Effector CD4-positive, alpha-beta T cell (primary cell): ENCODE data around the gene MFSD11.
A peak's percentile ranks its signal among the peaks of the same experiment; 100 is the strongest.
"Not testable (repeated sequence)": the region's sequence is repeated elsewhere in the genome, so short reads cannot be mapped to it uniquely, and the experiment has no call there.

Source experiments
- DNase-seq: peaks from one replicate; pipeline ENCODE4 v3.0.0-alpha.2; 2020

The MFSD11 gene

GRCh38 chr17:76752006-76752405, 14.1 kb downstream of the MFSD11 start:
- DNase-seq: peak; percentile 29

DNA sequence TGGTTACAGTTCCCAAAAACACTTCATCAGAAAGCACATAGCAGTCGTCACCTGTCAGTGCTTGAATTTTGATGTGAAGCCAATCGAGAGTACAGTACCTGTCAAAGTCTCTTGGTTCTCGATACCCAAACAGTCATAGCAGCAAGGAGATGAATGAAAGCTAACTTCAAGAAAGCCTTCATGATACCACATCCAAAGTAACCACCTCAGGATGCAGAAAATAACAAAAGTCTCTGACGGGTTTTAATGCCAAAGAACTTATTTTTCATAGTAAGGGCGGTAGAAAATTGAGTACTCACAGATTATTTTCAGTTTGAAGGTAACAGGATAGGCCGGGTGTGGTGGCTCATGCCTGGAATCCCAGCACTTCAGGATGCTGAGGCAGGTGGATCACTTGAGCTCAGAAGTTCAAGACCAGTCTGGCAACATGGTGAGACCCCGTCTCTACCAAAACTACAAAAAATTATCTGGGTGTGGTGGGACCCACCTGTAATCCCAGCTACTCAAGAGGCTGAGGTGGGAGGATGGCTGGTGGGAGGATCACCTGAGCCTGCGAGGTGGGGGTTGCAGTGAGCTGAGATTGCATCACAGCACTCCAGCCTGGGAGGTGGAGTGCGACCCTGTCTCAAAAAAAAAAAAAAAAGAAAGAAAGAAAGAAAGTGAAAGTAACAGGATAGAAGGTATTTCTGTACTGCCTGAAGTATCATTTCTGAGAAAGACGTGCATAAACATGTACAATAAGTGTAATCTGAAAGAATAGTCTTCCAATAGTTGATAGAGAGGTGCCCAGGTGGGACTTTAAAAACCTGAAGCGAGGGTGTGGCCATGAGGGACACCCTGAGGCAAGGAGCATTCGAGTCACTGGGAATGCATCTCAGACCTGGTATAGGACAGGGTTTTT, 15.4 kb downstream of the MFSD11 start:
- peak; percentile 28 for DNase-seq

DNA sequence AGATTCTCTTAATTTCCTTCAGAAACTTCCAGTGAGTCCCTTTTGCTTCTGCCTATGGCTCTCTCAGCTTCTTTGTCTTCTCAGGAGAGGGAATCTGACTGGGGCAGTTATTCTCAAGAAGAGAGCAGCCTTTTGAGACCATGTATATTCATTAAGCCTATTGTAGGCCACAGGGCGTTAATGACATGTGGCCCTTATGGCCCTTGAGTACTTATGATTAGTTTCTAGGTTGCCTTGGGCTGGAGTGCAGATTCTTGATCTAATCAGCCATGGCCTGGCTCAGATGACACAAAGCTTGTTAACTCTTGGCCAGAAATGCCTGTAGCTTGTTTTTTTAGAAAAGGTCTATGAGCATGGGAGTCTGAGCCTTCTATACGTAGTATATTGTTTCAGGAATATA, 17.4 kb downstream of the MFSD11 start:
- no peak for DNase-seq

- no peak for DNase-seq
Measured at GRCh38 chr17:76757256-76757655, 19.3 kb downstream of the MFSD11 start.

DNA sequence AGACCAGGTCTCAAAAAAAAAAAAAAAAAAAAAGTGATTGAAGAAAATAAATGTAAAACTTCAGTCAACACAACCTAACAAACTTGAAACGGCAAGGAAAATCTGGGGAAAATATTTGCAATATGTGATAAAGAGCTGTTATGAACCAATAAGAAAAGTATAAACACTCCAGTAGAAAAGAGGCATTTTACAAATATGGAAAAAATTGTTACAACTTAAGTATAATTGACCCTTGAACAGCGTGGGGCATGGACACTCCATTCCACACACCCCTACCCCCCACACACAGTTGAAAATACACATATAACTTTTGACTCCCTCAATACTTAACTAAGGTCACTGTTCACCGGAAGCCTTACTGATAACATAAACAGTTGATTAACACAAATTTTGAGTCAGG, 20.7 kb downstream of the MFSD11 start:
- DNase-seq: no peak

DNA sequence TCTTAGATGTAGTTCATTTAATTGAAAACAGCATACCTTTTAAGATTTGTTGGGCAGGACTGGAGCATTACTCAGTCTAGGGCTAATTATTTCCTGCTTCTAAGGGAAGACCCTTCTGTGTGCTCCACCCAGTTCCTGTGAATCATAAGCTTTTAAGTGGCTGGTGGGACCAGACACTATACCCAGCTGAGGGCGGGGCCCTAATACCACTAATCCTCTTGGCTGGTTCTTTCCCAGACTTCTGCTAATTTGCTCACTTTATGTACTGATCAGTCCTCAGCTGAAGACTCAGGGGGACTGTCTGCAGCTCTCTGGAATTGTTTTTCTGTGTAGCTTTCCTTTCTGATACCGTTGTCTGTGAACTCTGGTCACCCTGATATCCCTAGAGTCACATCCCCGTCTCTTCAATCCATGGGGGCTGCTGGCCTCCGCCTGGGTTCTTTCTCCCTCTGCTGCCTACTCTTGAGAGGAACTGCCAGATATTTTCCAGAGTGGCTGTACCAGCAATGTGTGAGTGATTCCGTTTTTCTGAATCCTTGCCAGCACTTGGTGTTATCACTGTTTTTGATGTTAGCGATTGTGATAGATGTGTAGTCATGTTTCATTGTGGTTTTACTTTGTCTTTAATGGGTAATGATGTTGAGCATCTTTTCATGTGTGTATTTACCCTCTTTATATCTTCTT, 35.1 kb downstream of the MFSD11 start:
- peak; percentile 67 for DNase-seq

- DNase-seq: no peak
Measured at GRCh38 chr17:76775021-76775600, 37.2 kb downstream of the MFSD11 start.

DNA sequence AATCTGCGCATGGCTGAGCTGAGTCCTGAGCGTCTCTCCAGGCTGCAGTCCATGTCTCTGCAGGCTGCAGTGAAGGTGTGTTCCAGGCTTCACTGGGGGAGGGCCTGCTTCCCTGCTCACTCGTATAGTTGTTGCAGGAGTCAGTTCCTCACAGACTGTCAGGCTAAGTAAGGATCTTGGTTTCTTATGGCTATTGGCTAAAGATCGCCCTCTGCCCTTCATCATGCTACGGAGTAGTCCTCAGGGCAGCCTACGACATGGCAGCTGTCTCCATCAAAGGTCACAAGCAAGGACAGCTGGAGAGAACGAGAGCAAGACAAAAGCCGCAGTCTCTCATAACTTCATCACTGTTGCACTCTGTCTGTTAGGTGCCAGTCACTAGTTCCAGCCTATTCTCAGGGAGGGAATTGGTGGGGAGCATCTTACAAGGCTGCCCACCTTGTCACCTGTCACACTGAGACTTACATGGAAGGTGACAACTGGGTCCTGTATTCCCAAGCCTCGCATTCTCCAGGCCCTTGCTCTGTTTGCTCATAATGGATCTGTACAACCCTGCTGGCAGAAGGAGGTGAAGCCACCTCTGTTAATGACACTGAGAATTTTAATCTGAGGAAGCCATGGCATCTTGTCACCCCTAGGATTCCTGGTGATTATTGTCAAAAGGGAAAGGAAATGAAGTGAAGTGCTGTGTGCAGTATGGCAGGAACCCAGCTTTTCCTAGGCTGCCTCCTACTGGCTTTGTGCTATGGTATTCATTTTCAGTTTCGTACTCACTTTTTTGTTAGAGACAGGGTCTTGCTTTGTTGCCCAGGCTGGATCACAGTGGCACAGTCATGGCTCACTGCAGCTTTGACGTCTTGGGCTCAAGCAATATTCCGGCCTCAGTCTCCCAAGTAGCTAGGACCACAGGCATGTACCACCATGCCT, 43.4 kb downstream of the MFSD11 start:
- DNase-seq: no peak

DNA sequence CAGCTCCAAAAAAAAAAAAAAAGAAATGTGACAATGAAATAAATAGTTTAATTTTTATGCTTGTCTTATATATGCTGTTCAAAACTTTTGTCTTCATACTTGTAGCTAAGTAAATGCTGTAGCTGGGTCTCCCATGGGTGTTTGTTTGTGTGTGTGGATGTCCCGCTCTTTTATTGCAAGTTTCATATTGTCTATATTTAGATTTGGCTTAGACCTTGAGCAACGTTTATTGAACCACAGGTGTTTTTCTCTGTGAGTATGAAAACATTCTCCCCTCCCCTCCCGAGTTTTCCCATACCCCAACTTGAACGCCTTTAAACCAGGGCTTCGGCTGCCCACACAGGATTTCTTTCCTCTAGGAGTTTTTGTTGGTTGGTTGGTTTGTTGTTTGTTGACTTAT, 45.2 kb downstream of the MFSD11 start:
- no peak for DNase-seq

- DNase-seq: no peak
Measured at GRCh38 chr17:76784926-76785325, 47.0 kb downstream of the MFSD11 start.

- DNase-seq: not testable (repeated sequence)
Measured at GRCh38 chr17:76787866-76788265, 49.9 kb downstream of the MFSD11 start.

DNA sequence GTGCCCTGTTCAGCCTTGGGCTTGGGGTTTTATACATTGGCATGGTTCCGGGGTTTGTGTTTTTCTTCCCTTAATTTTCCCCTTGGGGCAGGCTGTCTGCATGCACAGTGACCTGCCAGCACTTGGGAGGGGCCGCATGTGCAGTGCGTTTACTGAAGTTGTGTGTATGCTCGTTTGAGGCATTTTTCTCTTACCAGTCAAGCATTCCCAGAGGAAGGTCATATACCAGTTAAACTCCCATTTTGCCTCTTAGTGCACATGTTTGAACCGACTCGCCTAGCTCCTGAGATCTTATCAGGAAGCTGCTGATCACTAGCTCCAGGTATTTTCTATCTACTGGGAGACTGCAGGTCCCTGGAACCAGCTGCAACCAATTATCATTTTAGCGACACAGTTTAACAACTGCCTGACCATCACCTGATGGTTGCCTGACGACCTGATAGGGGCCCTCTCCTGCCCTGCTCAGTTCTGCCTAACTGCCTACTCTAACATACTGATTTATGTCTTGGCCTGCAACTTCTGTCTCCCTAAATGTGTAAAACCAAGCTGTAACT, 51.4 kb downstream of the MFSD11 start:
- no peak for DNase-seq

DNA sequence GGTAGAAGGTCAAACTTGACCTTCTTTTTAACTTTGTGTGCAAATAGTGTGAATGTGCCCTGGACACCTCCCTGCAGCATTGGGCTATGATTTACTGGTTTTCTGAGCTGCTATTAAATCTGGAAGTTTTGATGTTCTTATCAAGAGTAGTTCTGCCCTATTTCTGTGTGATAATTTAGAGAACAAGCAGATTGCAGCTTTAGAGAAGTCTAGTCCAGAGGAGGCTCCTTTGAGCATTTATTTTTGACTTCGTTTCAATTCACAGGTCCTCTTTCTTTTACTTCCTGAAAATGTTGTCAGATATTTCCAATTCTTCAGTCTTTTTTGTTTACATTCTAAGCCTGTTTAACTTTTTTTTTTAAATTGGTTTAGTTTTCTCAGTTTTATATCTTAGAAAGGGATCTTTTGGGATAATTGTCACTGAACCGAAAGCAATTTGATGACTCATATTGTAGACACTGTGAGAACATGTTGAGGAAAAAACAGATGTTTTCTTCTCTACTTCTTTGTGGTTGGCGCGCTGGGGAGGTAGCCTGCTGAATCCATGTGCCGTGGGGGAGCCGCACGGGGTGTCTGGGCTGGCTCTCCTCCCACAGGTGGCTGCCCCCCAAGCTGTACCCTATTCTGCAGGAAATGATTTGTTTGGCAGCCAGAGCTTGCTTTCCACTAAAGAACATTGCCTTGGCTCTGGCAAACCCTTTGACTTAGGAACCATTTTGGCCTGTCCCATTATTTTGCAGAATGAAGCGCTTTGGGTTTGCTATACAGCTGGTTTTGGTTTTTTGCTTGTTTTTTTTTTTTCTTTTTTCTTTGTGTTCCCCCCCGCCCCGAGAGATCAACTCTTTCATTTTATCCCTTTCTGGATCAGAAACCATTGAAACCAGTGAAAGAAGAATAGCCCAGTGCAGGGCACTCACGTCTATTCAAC, 53.4 kb downstream of the MFSD11 start:
- no peak for DNase-seq

DNA sequence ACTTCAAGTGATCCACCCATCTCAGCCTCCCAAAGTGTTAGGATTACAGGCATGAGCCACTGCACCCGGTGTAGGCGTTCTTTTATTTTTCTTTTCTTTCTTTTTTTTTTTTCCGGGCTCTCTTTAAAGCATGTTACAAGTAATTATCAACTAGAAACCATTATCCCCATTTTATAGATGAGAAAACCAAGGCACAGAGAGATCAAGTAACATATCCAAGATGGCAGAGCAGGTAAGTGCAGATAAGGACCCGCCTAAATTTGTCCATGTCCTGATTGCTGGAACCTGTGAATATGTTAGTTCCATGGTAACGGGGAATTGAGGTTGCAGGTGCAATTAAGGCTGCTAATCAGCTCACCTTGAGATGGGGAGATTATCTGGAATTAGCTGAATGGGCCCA, 54.4 kb downstream of the MFSD11 start:
- no peak for DNase-seq

DNA sequence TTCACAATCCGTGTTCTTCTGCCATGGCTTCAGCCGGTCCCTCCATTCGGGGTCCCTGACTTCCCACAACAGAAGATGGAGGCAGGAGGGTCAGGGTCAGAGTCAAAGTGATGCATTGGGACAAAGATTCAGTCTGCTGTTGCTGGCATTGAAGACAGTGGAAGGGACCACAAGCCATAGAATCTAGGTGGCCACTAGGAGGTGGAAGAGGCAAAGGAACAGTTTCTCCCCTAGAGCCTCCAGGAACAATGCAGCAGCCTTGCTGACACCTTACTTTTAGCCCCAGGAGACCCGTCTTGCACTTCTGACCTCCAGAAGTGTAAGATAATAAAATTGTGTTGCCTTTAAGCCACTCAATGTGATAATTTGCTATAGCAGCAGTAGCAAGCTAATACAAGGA, 55.9 kb downstream of the MFSD11 start:
- no peak for DNase-seq

DNA sequence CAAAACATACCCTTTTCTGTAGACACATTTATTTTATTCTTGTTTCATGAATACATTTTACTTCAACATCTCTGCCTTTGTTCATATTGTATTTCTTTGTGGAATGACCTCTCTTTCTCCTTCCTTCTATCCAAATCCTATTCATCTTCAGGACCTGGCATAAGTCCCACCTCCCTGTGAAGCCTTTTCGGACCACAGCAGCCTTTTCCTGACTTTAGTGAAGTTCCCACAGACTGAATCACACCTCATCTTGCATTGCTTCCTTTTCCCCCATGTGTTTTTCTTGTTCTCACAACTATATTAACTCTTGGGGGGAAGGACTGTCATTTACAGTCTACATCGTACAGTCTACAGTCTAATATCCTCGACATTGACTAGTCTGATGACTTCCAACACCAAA, 58.2 kb downstream of the MFSD11 start:
- DNase-seq: no peak

GRCh38 chr17:76797241-76797840, 59.4 kb downstream of the MFSD11 start:
- no peak for DNase-seq

DNA sequence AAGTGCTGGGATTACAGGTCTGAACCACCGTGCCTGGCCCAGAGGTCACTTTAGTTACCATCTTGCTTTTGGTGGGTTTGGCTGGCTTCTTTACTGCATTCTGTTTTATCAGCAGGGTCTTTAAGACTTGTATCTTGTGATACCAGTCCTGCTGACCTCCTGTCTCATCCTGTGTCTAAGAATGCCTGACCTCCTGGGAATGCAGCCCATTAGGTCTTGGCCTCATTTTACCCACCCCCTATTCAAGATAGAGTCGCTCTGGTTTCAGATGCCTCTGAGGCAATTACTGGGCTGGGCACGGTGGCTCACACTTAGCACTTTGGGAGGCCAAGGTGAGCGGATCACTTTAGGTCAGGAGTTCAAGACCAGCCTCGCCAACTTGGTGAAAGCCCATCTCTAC, 63.8 kb downstream of the MFSD11 start:
- DNase-seq: no peak

GRCh38 chr17:76805319-76805718, 67.4 kb downstream of the MFSD11 start:
- no peak for DNase-seq

DNA sequence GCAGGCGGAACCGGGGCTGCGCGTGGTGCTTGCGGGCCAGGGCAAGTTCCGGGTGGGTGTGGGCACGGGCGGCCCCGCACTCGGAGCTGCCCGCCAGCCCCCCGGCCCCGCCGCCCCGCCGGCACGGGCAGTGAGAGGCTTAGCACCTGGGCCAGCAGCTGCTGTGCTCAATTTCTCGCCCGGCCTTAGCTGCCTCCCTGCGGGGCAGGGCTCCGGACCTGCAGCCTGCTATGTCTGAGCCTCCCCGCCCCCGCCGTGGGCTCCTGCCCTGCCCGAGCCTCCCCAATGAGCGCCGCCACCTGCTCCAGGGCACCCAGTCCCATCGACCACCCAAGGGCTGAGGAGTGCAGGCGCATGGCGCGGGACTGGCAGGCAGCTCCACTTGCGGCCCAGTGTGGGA, 68.2 kb downstream of the MFSD11 start:
- DNase-seq: not testable (repeated sequence)

- DNase-seq: not testable (repeated sequence)
Measured at GRCh38 chr17:76806767-76807166, 68.8 kb downstream of the MFSD11 start.
